Measurements from ENCODE around the gene ZP1. TPM values are rescaled to one million over a fixed set of nuclear protein-coding genes. Genes with fewer than 3 reads are reported as not detected.
A peak's percentile ranks its signal among the peaks of the same experiment; 100 is the strongest.

ZP1 gene
- total RNA-seq, 5 donors from 2014 or later (not counting 1 experiment from before 2014, with no cell fraction given): 0.20 to 1.0 TPM; not detected in 3

- Histone ChIP-seq H3K4me1 (ENCODE audit: control insufficient read depth in 1 of 2, extremely low read depth in 1 of 2, insufficient read depth in 2 of 2, low read length in 2 of 2) (peaks cover 35 to 66% of the 10 kb centered on the region in 2 experiments), H3K36me3 (ENCODE audit: control insufficient read depth in 2 of 2, extremely low read depth in 1 of 2, insufficient read depth in 1 of 2, low read length in 1 of 2) (peaks cover 0 to 5% of the 10 kb centered on the region in 2 donors), H3K4me3 (ENCODE audit: control insufficient read depth in 1 of 2, extremely low read depth in 1 of 2, low read length in 1 of 2) (peak overlapping the region in 1 of 2 donors; percentile 69), H3K9me3 (no peaks in the 10 kb centered on the region), H3K27me3 (replicated peaks in 1 of 2; ENCODE audit: control insufficient read depth in 2 of 2, extremely low read depth in 1 of 2, insufficient read depth in 2 of 2, low read length in 1 of 2) (no peaks in the 10 kb centered on the region), H3K27ac (ENCODE audit: low read length) (peak overlapping the region; percentile 94)
- Mint-ChIP-seq H3K36me3 (peaks cover 4% of the 10 kb centered on the region), H3K27me3 (no peaks in the 10 kb centered on the region), H3K4me1 (peaks cover 65 to 71% (median 68%) of the 10 kb centered on the region in 3 donors), H3K27ac (peak overlapping the region; percentile 86 to 98), H3K9me3 (no peaks in the 10 kb centered on the region), H3K4me3 (peak overlapping the region; percentile 7 to 98 (median 97))
- DNase-seq: peak in 28 of 35 experiments; percentile 20 to 79 (median 42)
- ChIA-PET POLR2A (interaction anchor here (0.6 to 1.0 kb wide), 10 partner anchors 21 to 1060 kb away, joined by 3 to 12 read pairs (median 4); no protein-coding TSS in a partner anchor), CTCF (interaction anchor here (0.6 to 1.4 kb wide), 8 partner anchors 9 to 424 kb away, joined by 3 to 11 read pairs (median 4); no protein-coding TSS in a partner anchor)
- WGBS (ENCODE audit: insufficient coverage): 34% methylated on average over 8 of the region's 12 CpGs
- ATAC-seq (replicated peaks in 1 of 4): peak; percentile 2 to 69 (median 18)
Observed at GRCh38 chr11:60912223-60912850, 45.0 kb downstream of the ZP1 start.

- no peak for ATAC-seq (replicated peaks in 1 of 4)
- peaks cover 34 to 66% of the 10 kb centered on the region in 2 experiments for H3K4me1 ChIP-seq (ENCODE audit: control insufficient read depth in 1 of 2, extremely low read depth in 1 of 2, insufficient read depth in 2 of 2, low read length in 2 of 2)
- no peaks in the 10 kb centered on the region for H3K9me3 ChIP-seq
- no peaks in the 10 kb centered on the region for H3K27me3 ChIP-seq (replicated peaks in 1 of 2; ENCODE audit: control insufficient read depth in 2 of 2, extremely low read depth in 1 of 2, insufficient read depth in 2 of 2, low read length in 1 of 2)
- H3K36me3 ChIP-seq (ENCODE audit: control insufficient read depth in 2 of 2, extremely low read depth in 1 of 2, insufficient read depth in 1 of 2, low read length in 1 of 2): peaks cover 0 to 8% of the 10 kb centered on the region in 2 donors
- peak overlapping the region; percentile 69 to 96 for H3K4me3 ChIP-seq (ENCODE audit: control insufficient read depth in 1 of 2, extremely low read depth in 1 of 2, low read length in 1 of 2)
- Mint-ChIP-seq H3K4me3 (peak overlapping the region; percentile 7 to 98 (median 97)), H3K27me3 (no peaks in the 10 kb centered on the region), H3K9me3 (no peaks in the 10 kb centered on the region), H3K36me3 (peaks cover 4% of the 10 kb centered on the region), H3K27ac (peak overlapping the region; percentile 86 to 98), H3K4me1 (peaks cover 63 to 66% (median 65%) of the 10 kb centered on the region in 3 donors)
- ChIA-PET CTCF (interaction anchor here in 1 of 2 donors (0.5 to 1.5 kb wide), 9 partner anchors 8 to 423 kb away, joined by 3 to 16 read pairs (median 4); no protein-coding TSS in a partner anchor), POLR2A (interaction anchor here (0.6 to 1.0 kb wide), 8 partner anchors 22 to 516 kb away, joined by 3 to 12 read pairs (median 5); no protein-coding TSS in a partner anchor)
- WGBS (ENCODE audit: insufficient coverage): 94% methylated on average over 20 of the region's 22 CpGs
- peak overlapping the region; percentile 94 for H3K27ac ChIP-seq (ENCODE audit: low read length)
- no peak for DNase-seq
Observed at GRCh38 chr11:60912851-60913528, 45.6 kb downstream of the ZP1 start.

- Histone ChIP-seq H3K27ac (ENCODE audit: low read length) (peak within 1 kb of the TSS; percentile 94), H3K9me3 (no peaks in the 10 kb centered on the region), H3K4me1 (ENCODE audit: control insufficient read depth in 1 of 2, extremely low read depth in 1 of 2, insufficient read depth in 2 of 2, low read length in 2 of 2) (peaks cover 34 to 66% of the 10 kb centered on the region in 2 experiments), H3K36me3 (ENCODE audit: control insufficient read depth in 2 of 2, extremely low read depth in 1 of 2, insufficient read depth in 1 of 2, low read length in 1 of 2) (peaks cover 0 to 9% of the 10 kb centered on the region in 2 donors), H3K4me3 (ENCODE audit: control insufficient read depth in 1 of 2, extremely low read depth in 1 of 2, low read length in 1 of 2) (peak within 1 kb of the TSS; percentile 69 to 96), H3K27me3 (replicated peaks in 1 of 2; ENCODE audit: control insufficient read depth in 2 of 2, extremely low read depth in 1 of 2, insufficient read depth in 2 of 2, low read length in 1 of 2) (no peaks in the 10 kb centered on the region)
- POLR2A ChIA-PET: interaction anchor here (0.7 to 1.1 kb wide), 3 partner anchors 72 to 1298 kb away, joined by 3 to 9 read pairs (median 3); no protein-coding TSS in a partner anchor
- peaks cover 63 to 69% (median 65%) of the 10 kb centered on the region in 3 donors for H3K4me1 Mint-ChIP-seq
- no peaks in the 10 kb centered on the region for H3K27me3 Mint-ChIP-seq
- under 1% methylated on average over 63 of the region's 70 CpGs for WGBS (ENCODE audit: insufficient coverage)
- peak within 1 kb of the TSS; percentile 97 to 98 (median 98) for H3K4me3 Mint-ChIP-seq
- peak; percentile 77 to 93 (median 85) for DNase-seq
- H3K36me3 Mint-ChIP-seq: peaks cover 4% of the 10 kb centered on the region
- H3K27ac Mint-ChIP-seq: peak within 1 kb of the TSS; percentile 98
- CTCF ChIA-PET: interaction anchor here in 1 of 2 donors (0.5 to 2.6 kb wide), 16 partner anchors 9 to 422 kb away, joined by 3 to 16 read pairs (median 4); partner anchors contain the start of gene TMEM132A
- no peaks in the 10 kb centered on the region for H3K9me3 Mint-ChIP-seq
- peak; percentile 70 to 79 (median 74) for ATAC-seq (replicated peaks in 1 of 4)
Observed at GRCh38 chr11:60913793-60914632, 46.7 kb downstream of the ZP1 start, which contains the start of gene TMEM109. TMEM109 (plus strand) TSS chr11:60914158; CDS start chr11:60919694, 5,536 bp downstream.

- ATAC-seq (replicated peaks in 1 of 4) (peak; percentile 15 to 38 (median 30)), DNase-seq (peak in 18 of 35 experiments; percentile 16 to 55 (median 29))
- Histone ChIP-seq H3K27me3 (replicated peaks in 1 of 2; ENCODE audit: control insufficient read depth in 2 of 2, extremely low read depth in 1 of 2, insufficient read depth in 2 of 2, low read length in 1 of 2) (no peaks in the 10 kb centered on the region), H3K4me3 (ENCODE audit: control insufficient read depth in 1 of 2, extremely low read depth in 1 of 2, low read length in 1 of 2) (peak overlapping the region; percentile 69 to 96), H3K27ac (ENCODE audit: low read length) (peak overlapping the region; percentile 94), H3K36me3 (ENCODE audit: control insufficient read depth in 2 of 2, extremely low read depth in 1 of 2, insufficient read depth in 1 of 2, low read length in 1 of 2) (peaks cover 0 to 16% of the 10 kb centered on the region in 2 donors), H3K9me3 (no peaks in the 10 kb centered on the region), H3K4me1 (ENCODE audit: control insufficient read depth in 1 of 2, extremely low read depth in 1 of 2, insufficient read depth in 2 of 2, low read length in 2 of 2) (peaks cover 34 to 69% of the 10 kb centered on the region in 2 experiments)
- H3K4me3 Mint-ChIP-seq: peak overlapping the region; percentile 97 to 98 (median 98)
- H3K36me3 Mint-ChIP-seq: peaks cover 9% of the 10 kb centered on the region
- H3K27me3 Mint-ChIP-seq: no peaks in the 10 kb centered on the region
- H3K4me1 Mint-ChIP-seq: peaks cover 61 to 71% (median 65%) of the 10 kb centered on the region in 3 donors
- H3K9me3 Mint-ChIP-seq: no peaks in the 10 kb centered on the region
- ChIA-PET POLR2A (interaction anchor here in 1 of 2 donors (1.1 kb wide), 1 partner anchor 1298 kb away, joined by 3 read pairs; no protein-coding TSS in a partner anchor), CTCF (interaction anchor here (0.7 to 2.6 kb wide), 15 partner anchors 9 to 273 kb away, joined by 3 to 16 read pairs (median 4); partner anchors contain the start of genes CD6 (in 1 of the 2) and TMEM132A (in 1 of the 2))
- WGBS (ENCODE audit: insufficient coverage): 0% methylated on average over 18 of the region's 31 CpGs
- H3K27ac Mint-ChIP-seq: peak overlapping the region; percentile 88 to 91
Observed at GRCh38 chr11:60914633-60915247, 47.4 kb downstream of the ZP1 start.

GRCh38 chr11:60915248-60915914, 48.0 kb downstream of the ZP1 start:
- ATAC-seq (replicated peaks in 1 of 4) (peak; percentile 28 to 52 (median 44)), DNase-seq (peak; percentile 47 to 82 (median 69))
- H3K27ac Mint-ChIP-seq: peak overlapping the region; percentile 88 to 91
- H3K9me3 Mint-ChIP-seq: no peaks in the 10 kb centered on the region
- CTCF ChIA-PET: interaction anchor here (0.5 to 2.6 kb wide), 13 partner anchors 8 to 272 kb away, joined by 3 to 16 read pairs (median 4); partner anchors contain the start of genes CD6 (in 1 of the 2) and TMEM132A (in 1 of the 2)
- no peaks in the 10 kb centered on the region for H3K27me3 Mint-ChIP-seq
- peak overlapping the region; percentile 97 to 98 (median 98) for H3K4me3 Mint-ChIP-seq
- POLR2A ChIA-PET: interaction anchor here in 1 of 2 donors (0.6 to 0.8 kb wide), 2 partner anchors 64 to 207 kb away, joined by 3 to 4 read pairs; no protein-coding TSS in a partner anchor
- H3K4me1 ChIP-seq (ENCODE audit: control insufficient read depth in 1 of 2, extremely low read depth in 1 of 2, insufficient read depth in 2 of 2, low read length in 2 of 2): peaks cover 34 to 65% of the 10 kb centered on the region in 2 experiments
- H3K4me3 ChIP-seq (ENCODE audit: control insufficient read depth in 1 of 2, extremely low read depth in 1 of 2, low read length in 1 of 2): peak overlapping the region; percentile 69 to 96
- 1% methylated on average over 11 of the region's 17 CpGs for WGBS (ENCODE audit: insufficient coverage)
- no peaks in the 10 kb centered on the region for H3K27me3 ChIP-seq (replicated peaks in 1 of 2; ENCODE audit: control insufficient read depth in 2 of 2, extremely low read depth in 1 of 2, insufficient read depth in 2 of 2, low read length in 1 of 2)
- no peaks in the 10 kb centered on the region for H3K9me3 ChIP-seq
- H3K36me3 ChIP-seq (ENCODE audit: control insufficient read depth in 2 of 2, extremely low read depth in 1 of 2, insufficient read depth in 1 of 2, low read length in 1 of 2): peaks cover 0 to 23% of the 10 kb centered on the region in 2 donors
- H3K36me3 Mint-ChIP-seq: peaks cover 16% of the 10 kb centered on the region
- H3K27ac ChIP-seq (ENCODE audit: low read length): peak overlapping the region; percentile 94
- H3K4me1 Mint-ChIP-seq: peaks cover 58 to 68% (median 65%) of the 10 kb centered on the region in 3 donors

Measured in T-cell (primary cell).